ENCODE data around the gene FAM120AOS. TPM values are rescaled to one million over a fixed set of nuclear protein-coding genes. Genes with fewer than 3 reads are reported as not detected.

FAM120AOS gene
- total and polyA plus RNA-seq, 12 donors: 26.2 to 62.6 (median 46.6) TPM

- no peak for DNase-seq
- intact Hi-C loops (cut with DNase I): no loop called here
- WGBS, 4 donors: 92 to 99% (median 96%) methylated on average over 5 of the region's 5 CpGs
- Histone ChIP-seq H3K36me3 (replicated peaks in 1 of 2) (no peaks in the 10 kb centered on the region), H3K4me3 (no peak overlapping the region), H3K27me3 (no peaks in the 10 kb centered on the region), H3K27ac (no peak overlapping the region), H3K9me3 (replicated peaks in 1 of 3) (no peaks in the 10 kb centered on the region), H3K4me1 (replicated peaks in 1 of 2) (peaks cover 28 to 49% of the 10 kb centered on the region in 2 donors)
- no peak for TF ChIP-seq CTCF (IDR thresholded peaks at IDR 0.05)
- no peak for TF ChIP-seq POLR2A (IDR thresholded peaks at IDR 0.05)
Observed at GRCh38 chr9:93470391-93470790, 17.0 kb upstream of the FAM120AOS start.

DNA sequence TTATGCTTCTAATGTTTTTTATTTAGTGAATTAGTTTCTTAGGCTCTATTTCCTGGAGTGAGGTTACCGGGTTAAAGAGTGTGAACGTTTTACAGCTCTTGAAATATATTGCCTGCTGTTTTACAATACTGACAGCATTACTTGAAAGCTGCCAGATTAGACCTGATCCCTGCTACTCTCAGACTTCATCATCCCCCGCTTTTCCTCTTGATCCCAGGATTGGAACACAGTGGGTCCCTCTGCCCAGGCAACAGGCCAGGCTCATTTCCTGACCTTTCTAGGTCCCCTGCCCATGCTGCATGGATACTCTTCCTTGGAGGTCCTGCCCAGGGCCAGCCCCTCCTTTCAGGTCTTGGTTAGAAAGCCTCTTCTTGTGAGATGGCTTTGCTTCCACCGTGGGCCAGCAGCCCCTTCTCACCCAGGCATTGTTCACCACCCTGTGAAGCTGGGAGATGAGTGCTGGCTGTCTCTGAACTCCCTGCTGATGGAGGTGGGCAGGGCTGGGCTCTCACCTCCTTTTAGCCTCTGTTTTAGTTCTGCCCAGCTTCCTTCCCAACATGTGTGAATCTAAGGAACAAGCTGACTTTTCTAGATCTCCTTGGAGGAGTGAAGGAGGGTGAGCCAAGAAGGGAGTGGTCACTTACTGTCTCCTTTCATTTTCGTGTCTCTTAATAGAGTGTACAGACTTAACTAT lies 15.5 kb upstream of the FAM120AOS start:
- Histone ChIP-seq H3K27ac (peak overlapping the region in 3 of 5 donors; percentile 6 to 67 (median 59)), H3K4me1 (replicated peaks in 1 of 2) (peaks cover 33 to 60% of the 10 kb centered on the region in 2 donors)
- intact Hi-C loops (cut with DNase I): no loop called here

GRCh38 chr9:93467462-93467861 lies 14.1 kb upstream of the FAM120AOS start:
- intact Hi-C loops (cut with DNase I): no loop called here
- Histone ChIP-seq H3K27me3 (no peaks in the 10 kb centered on the region), H3K9me3 (replicated peaks in 1 of 3) (no peaks in the 10 kb centered on the region), H3K36me3 (replicated peaks in 1 of 2) (no peaks in the 10 kb centered on the region), H3K4me1 (replicated peaks in 1 of 2) (peaks cover 33 to 65% of the 10 kb centered on the region in 2 donors), H3K27ac (peak overlapping the region in 2 of 5 donors; percentile 7 to 63), H3K4me3 (no peak overlapping the region)
- TF ChIP-seq POLR2A (IDR thresholded peaks at IDR 0.05): no peak
- no peak for TF ChIP-seq CTCF (IDR thresholded peaks at IDR 0.05)
- no peak for DNase-seq
- WGBS, 4 donors: 83 to 88% (median 87%) methylated on average over 3 of the region's 3 CpGs

More for the DNA sequence above, 15.5 kb upstream of the FAM120AOS start:
- Histone ChIP-seq H3K4me3 (peak overlapping the region in 1 of 4 donors; percentile 17), H3K36me3 (replicated peaks in 1 of 2) (no peaks in the 10 kb centered on the region), H3K9me3 (replicated peaks in 1 of 3) (no peaks in the 10 kb centered on the region), H3K27me3 (no peaks in the 10 kb centered on the region)
- TF ChIP-seq POLR2A (IDR thresholded peaks at IDR 0.05): no peak
- TF ChIP-seq CTCF (IDR thresholded peaks at IDR 0.05): no peak
- WGBS, 4 donors: 28 to 38% (median 34%) methylated on average over 5 of the region's 5 CpGs
- peak in 1 of 7 donors; percentile 33 for DNase-seq

GRCh38 chr9:93467062-93467416 lies 13.7 kb upstream of the FAM120AOS start:
- 29 to 35% (median 34%) methylated on average over 3 of the region's 3 CpGs for WGBS, 4 donors
- intact Hi-C loops (cut with DNase I): no loop called here
- Histone ChIP-seq H3K4me3 (no peak overlapping the region), H3K4me1 (replicated peaks in 1 of 2) (peaks cover 33 to 65% of the 10 kb centered on the region in 2 donors), H3K27ac (peak overlapping the region in 2 of 5 donors; percentile 63 to 66), H3K36me3 (replicated peaks in 1 of 2) (no peaks in the 10 kb centered on the region), H3K27me3 (no peaks in the 10 kb centered on the region), H3K9me3 (replicated peaks in 1 of 3) (no peaks in the 10 kb centered on the region)
- DNase-seq: no peak
- TF ChIP-seq POLR2A (IDR thresholded peaks at IDR 0.05): no peak
